Ovary (tissue), 9 donors: Measurements from ENCODE around the gene DNER. TPM values are rescaled to one million over a fixed set of nuclear protein-coding genes. Genes with fewer than 3 reads are reported as not detected.
A peak's percentile ranks its signal among the peaks of the same experiment; 100 is the strongest.

ENCODE experiments used
- DNase-seq, 5 donors: peaks; one replicate each; pipeline ENCODE4 v3.0.0-alpha.2; 2019 to 2020
- H3K27ac ChIP-seq, 2 donors: fragments of 200-600 bp; one replicate each; pipeline versions ENCODE4 v1.5.1 to v1.8.0; 2019 to 2022
- H3K27me3 ChIP-seq: fragments of 200-600 bp; one replicate; pipeline ENCODE4 v1.8.0; 2022
- H3K36me3 ChIP-seq: fragments of 200-600 bp; sonication (generic); one replicate; pipeline ENCODE4 v1.5.1; 2019
- H3K4me1 ChIP-seq: one replicate; pipeline ENCODE4 v1.8.1; 2013; ENCODE audit warnings: mild to moderate bottlenecking, moderate library complexity; ENCODE audit not compliant: insufficient read depth
- H3K4me3 ChIP-seq: fragments of 200-600 bp; sonication (generic); one replicate; pipeline ENCODE4 v1.5.1; 2017
- H3K9me3 ChIP-seq, 2 donors: fragments of 200-600 bp in 1 of 2; sonication (generic) in 1 of 2; one replicate each; pipeline versions ENCODE4 v1.5.1 to v1.8.1; 2013 to 2019; ENCODE audit warnings: mild to moderate bottlenecking in 1 of 2, moderate library complexity in 1 of 2
- CTCF ChIP-seq, 3 donors: fragments of 450-650 bp in 2 of 3; fragments of 200-600 bp in 1 of 3; IDR thresholded peaks; one replicate each; pipeline versions ENCODE4 v1.5.1 to v1.8.0; 2016 to 2022; ENCODE audit warnings: antibody characterized with exemption in 3 of 3, mild to moderate bottlenecking in 1 of 3
- EP300 ChIP-seq: sonication (generic); formaldehyde crosslinking; IDR thresholded peaks from one replicate; pipeline ENCODE4 v1.6.1; 2017; ENCODE audit warnings: antibody characterized with exemption
- POLR2A ChIP-seq: fragments of 450-650 bp; IDR thresholded peaks from one replicate; pipeline ENCODE4 v1.6.1; 2017; ENCODE audit warnings: antibody characterized with exemption, mild to moderate bottlenecking, moderate library complexity
- WGBS, 3 donors: extraction: QIAGEN DNeasy Blood & Tissue Kit in 1 of 3; methylation state at CpG; one replicate each; pipeline versions ENCODE4 v1.1.5 to v1.1.7; 2013 to 2017; 5-methylcytosine and 5-hydroxymethylcytosine counted together
- intact Hi-C, 4 donors: fragments of 100-400 bp; cut with DNase I; formaldehyde crosslinking; loops; one replicate each; pipeline versions ENCODE4 v1.11.0 to v1.15.1; 2022 to 2023
- polyA plus RNA-seq, 2 donors: library from polyadenylated mRNA; stranded (reverse); fragments of 200-250 nt in 1 of 2; fragments of 350-450 nt in 1 of 2; fragmentation: Illumina TruSeq in 1 of 2; extraction: RNeasy Lipid Tissue Mini Kit (QIAGEN cat#74804) in 1 of 2; gene quantifications; one replicate each; pipeline ENCODE4 v1.2.3, GENCODE V29; 2013 to 2014
- total RNA-seq, 7 donors: library from RNA; depleted of rRNA in 2 of 7; stranded (reverse); fragments of >200 nt in 2 of 7; fragmentation: NEBNext Ultra II Directional in 3 of 7; extraction: Animal tissue kit (Norgen Biotek cat#: 25700) in 3 of 7; gene quantifications; one replicate each; pipeline versions ENCODE4 v1.1.0 to v1.2.4, GENCODE V29; 2016 to 2023
- donor health status: DM: no; HTN: no; CAD: no; lungs with moderate emphysema.
- donor health status: DM: no; HTN: no; CAD: no.
- donor health status: Bipolar disorder and iron deficiency.
- donor health status: DM: yes; HTN: yes; CAD: no.
- donor health status: DM: no; HTN: no; CAD: no.
- donor health status: DM: yes; HTN: yes; CAD: no.

Gene DNER
- total and polyA plus RNA-seq, 9 donors: 0.17 to 2.7 (median 1.2) TPM; not detected in 1

DNA sequence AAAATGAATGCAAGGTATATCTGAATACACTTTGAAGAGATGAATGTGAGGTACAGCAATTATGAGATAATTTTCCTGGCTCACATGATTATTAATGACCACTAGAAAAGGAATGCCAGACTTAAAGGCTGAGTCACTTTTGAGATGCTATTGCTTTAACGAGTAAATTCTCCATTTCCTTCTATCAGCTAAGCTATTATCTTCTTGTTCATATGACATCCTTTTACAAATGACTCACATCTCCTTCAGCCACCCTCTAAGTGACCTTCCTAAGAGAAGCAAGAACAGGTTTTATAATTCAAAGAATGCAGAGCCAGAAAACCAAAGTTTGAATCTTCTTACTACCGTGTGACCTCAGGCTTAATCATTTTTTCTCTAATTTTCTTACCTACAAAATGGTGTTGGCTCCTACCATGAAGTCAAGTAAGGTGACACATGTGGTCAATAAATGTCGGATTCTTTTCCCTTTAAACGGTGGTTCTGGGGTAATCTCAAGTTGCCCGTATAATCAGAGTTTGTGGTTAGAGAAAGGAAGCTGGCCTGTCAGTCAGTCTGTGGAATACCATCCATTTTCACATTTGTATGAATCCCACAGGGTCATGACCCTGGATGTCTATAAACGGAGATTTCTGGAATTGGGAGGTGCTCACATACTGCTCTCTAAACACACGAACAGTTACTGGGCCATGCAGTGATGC, 259.3 kb downstream of the DNER start:
- Histone ChIP-seq H3K4me3 (no peak overlapping the region), H3K27me3 (no peaks in the 10 kb centered on the region), H3K4me1 (no peaks in the 10 kb centered on the region), H3K36me3 (no peaks in the 10 kb centered on the region), H3K27ac (no peak overlapping the region), H3K9me3 (no peaks in the 10 kb centered on the region)
- TF ChIP-seq CTCF (IDR thresholded peaks at IDR 0.05) (no peak), POLR2A (no peak), EP300 (no peak)
- 60 to 70% (median 61%) methylated on average over 7 of the region's 7 CpGs for WGBS, 3 donors
- no peak for DNase-seq
- intact Hi-C loops: no loop called here

- H3K36me3 ChIP-seq: no peaks in the 10 kb centered on the region
- DNase-seq: no peak
- intact Hi-C loops: no loop called here
- no peak overlapping the region for H3K4me3 ChIP-seq
- H3K9me3 ChIP-seq: no peaks in the 10 kb centered on the region
- H3K27me3 ChIP-seq: no peaks in the 10 kb centered on the region
- no peak for TF ChIP-seq EP300
- H3K27ac ChIP-seq: no peak overlapping the region
- H3K4me1 ChIP-seq: no peaks in the 10 kb centered on the region
Measured at GRCh38 chr2:229453230-229453629, 261.1 kb downstream of the DNER start.

GRCh38 chr2:229451852-229452251, 262.5 kb downstream of the DNER start:
- TF ChIP-seq CTCF (IDR thresholded peaks at IDR 0.05) (no peak), EP300 (no peak), POLR2A (no peak)
- no peak for DNase-seq
- Histone ChIP-seq H3K4me1 (no peaks in the 10 kb centered on the region), H3K36me3 (no peaks in the 10 kb centered on the region), H3K9me3 (no peaks in the 10 kb centered on the region), H3K27ac (no peak overlapping the region), H3K4me3 (no peak overlapping the region), H3K27me3 (no peaks in the 10 kb centered on the region)
- intact Hi-C loops: no loop called here
- 91 to 96% (median 95%) methylated on average over 3 of the region's 3 CpGs for WGBS, 3 donors

GRCh38 chr2:229447227-229447626, 267.1 kb downstream of the DNER start:
- WGBS, 3 donors: 94 to 96% (median 94%) methylated on average over 12 of the region's 12 CpGs
- no peaks in the 10 kb centered on the region for H3K9me3 ChIP-seq
- H3K36me3 ChIP-seq: no peaks in the 10 kb centered on the region
- intact Hi-C loops: no loop called here
- H3K27me3 ChIP-seq: no peaks in the 10 kb centered on the region
- H3K27ac ChIP-seq: no peak overlapping the region
- no peak overlapping the region for H3K4me3 ChIP-seq
- no peak for DNase-seq
- no peak for TF ChIP-seq EP300
- no peak for TF ChIP-seq POLR2A
- no peak for TF ChIP-seq CTCF (IDR thresholded peaks at IDR 0.05)
- H3K4me1 ChIP-seq: peaks cover 9% of the 10 kb centered on the region

GRCh38 chr2:229446350-229446749, 268.0 kb downstream of the DNER start:
- Histone ChIP-seq H3K4me1 (peaks cover 9% of the 10 kb centered on the region), H3K27me3 (no peaks in the 10 kb centered on the region), H3K36me3 (no peaks in the 10 kb centered on the region), H3K9me3 (no peaks in the 10 kb centered on the region), H3K27ac (peak overlapping the region; percentile 61 to 78), H3K4me3 (no peak overlapping the region)
- intact Hi-C loops: no loop called here
- TF ChIP-seq POLR2A (no peak), EP300 (no peak), CTCF (IDR thresholded peaks at IDR 0.05) (no peak)
- no peak for DNase-seq
- 57 to 73% (median 62%) methylated on average over 6 of the region's 6 CpGs for WGBS, 3 donors
